GM12878 (cell line): Measurements from ENCODE around the gene ARHGAP5. TPM values are rescaled to one million over a fixed set of nuclear protein-coding genes. Genes with fewer than 3 reads are reported as not detected.

ENCODE experiments used
- ATAC-seq: fragments of 200-7000 bp; cut with Tn5 transposase; 3 replicates; pipeline ENCODE4 v1.9.1; 2020; ENCODE audit warnings: mild to moderate bottlenecking, moderate library complexity
- BruUV-seq: library from RNA; stranded (reverse); fragments of 400-500 nt; replicated peaks from 2 replicates; lab custom pipeline; 2021; lab: Mats Ljungman, UMichigan
- CTCF ChIA-PET: fragments of 300-600 bp; sonication (Branson Sonifier 250); formaldehyde crosslinking; extraction: SDS; loops from one replicate; lab custom pipeline; 2021; ENCODE audit warnings: inconsistent platforms; lab: Yijun Ruan, JAX
- POLR2A ChIA-PET: fragments of 350-600 bp; formaldehyde crosslinking; extraction: SDS; loops from one replicate; lab custom pipeline; 2021; ENCODE audit warnings: inconsistent platforms; lab: Charles Lee
- RAD21 ChIA-PET: fragments of 300-600 bp; sonication (Branson Sonifier 250); formaldehyde crosslinking; loops from one replicate; lab custom pipeline; 2023; ENCODE audit warnings: antibody characterized with exemption; ENCODE audit not compliant: unreplicated experiment; lab: Charles Lee
- SMC1A ChIA-PET: fragments of 300-600 bp; sonication (Branson Sonifier 250); formaldehyde crosslinking; loops from one replicate; lab custom pipeline; 2023; ENCODE audit not compliant: unreplicated experiment, uncharacterized antibody; lab: Charles Lee
- DNase-seq: peaks from one replicate; pipeline ENCODE4 v3.0.0-alpha.2; 2011; ENCODE audit warnings: low read depth, low spot score
- FAIRE-seq: peaks from 3 replicates; lab custom pipeline; 2011; peaks lifted over from hg19 to GRCh38; lab: Jason Lieb, UNC
- H2AFZ ChIP-seq: 2 replicates; pipeline ENCODE4 v1.6.0; 2011; ENCODE audit warnings: low read depth, low read length, control low read depth; ENCODE audit not compliant: control insufficient read depth
- H3K27ac ChIP-seq: 2 replicates; pipeline ENCODE4 v1.5.1; 2011; ENCODE audit warnings: control low read depth; ENCODE audit not compliant: control insufficient read depth, insufficient read depth
- H3K27me3 ChIP-seq, 2 experiments: replicated peaks in 1 of 2; 2 replicates each; pipeline versions ENCODE4 v1.6.0 to v1.6.1; 2011; ENCODE audit warnings: low read length in 1 of 2; ENCODE audit not compliant: control insufficient read depth in 2 of 2, insufficient read depth in 2 of 2
- H3K36me3 ChIP-seq, 2 experiments: 2 replicates each; pipeline ENCODE4 v1.5.1; 2011; ENCODE audit warnings: low read length in 1 of 2; ENCODE audit not compliant: control insufficient read depth in 2 of 2, insufficient read depth in 2 of 2
- H3K4me1 ChIP-seq: 2 replicates; pipeline ENCODE4 v1.6.1; 2011; ENCODE audit warnings: mild to moderate bottlenecking, low read length, moderate library complexity, mixed read lengths; ENCODE audit not compliant: control insufficient read depth, insufficient read depth
- H3K4me2 ChIP-seq: 2 replicates; pipeline ENCODE4 v1.6.0; 2011; ENCODE audit warnings: control low read depth; ENCODE audit not compliant: control insufficient read depth, insufficient read depth
- H3K4me3 ChIP-seq: fragments of 200-600 bp; sonication (generic); 2 replicates; pipeline ENCODE4 v1.5.1; 2016
- H3K79me2 ChIP-seq: 2 replicates; pipeline ENCODE4 v1.6.0; 2011; ENCODE audit warnings: low read length; ENCODE audit not compliant: control insufficient read depth, insufficient read depth
- H3K9ac ChIP-seq: 2 replicates; pipeline ENCODE4 v1.8.0; 2011; ENCODE audit warnings: low read length, control low read depth, mixed read lengths; ENCODE audit not compliant: control insufficient read depth, insufficient read depth
- H3K9me3 ChIP-seq: replicated peaks from 3 replicates; pipeline ENCODE4 v1.5.1; 2011; ENCODE audit warnings: mild to moderate bottlenecking, low read length; ENCODE audit not compliant: control insufficient read depth, insufficient read depth
- H4K20me1 ChIP-seq: 2 replicates; pipeline ENCODE4 v1.6.0; 2011; ENCODE audit not compliant: control insufficient read depth, insufficient read depth
- BRCA1 ChIP-seq: IDR thresholded peaks from 2 replicates; pipeline ENCODE4 v1.6.1; 2011; ENCODE audit warnings: low read depth, low read length, improper control_type of control experiment
- EP300 ChIP-seq, 2 experiments: fragments of 150-350 bp in 1 of 2; IDR thresholded peaks; 2 replicates each; pipeline ENCODE4 v1.6.1; 2011 to 2012; ENCODE audit warnings: low read depth in 2 of 2, low read length in 2 of 2, borderline replicate concordance in 1 of 2, improper control_type of control experiment in 1 of 2, inconsistent platforms in 1 of 2; ENCODE audit not compliant: control insufficient read depth in 1 of 2
- FOXK2 ChIP-seq: fragments of 450-650 bp; IDR thresholded peaks from 2 replicates; pipeline ENCODE4 v1.6.1; 2017; ENCODE audit warnings: mild to moderate bottlenecking, moderate library complexity
- IKZF1 ChIP-seq: fragments of 450-650 bp; conservative IDR thresholded peaks from 2 replicates; pipeline ENCODE4 v1.6.1; 2017; ENCODE audit warnings: antibody characterized with exemption, mild to moderate bottlenecking
- JUND ChIP-seq: IDR thresholded peaks from 2 replicates; pipeline ENCODE4 v1.6.1; 2012; ENCODE audit warnings: low read depth, mild to moderate bottlenecking, low read length, improper control_type of control experiment, moderate library complexity
- KLF5 ChIP-seq: fragments of 450-650 bp; IDR thresholded peaks from 2 replicates; pipeline ENCODE4 v1.6.1; 2014; ENCODE audit warnings: mild to moderate bottlenecking; ENCODE audit not compliant: partially characterized antibody
- RAD51 ChIP-seq: fragments of 450-650 bp; IDR thresholded peaks from 2 replicates; pipeline ENCODE4 v1.6.1; 2016; ENCODE audit warnings: moderate library complexity, mild to moderate bottlenecking, inconsistent platforms
- RB1 ChIP-seq: fragments of 450-650 bp; formaldehyde crosslinking; IDR thresholded peaks from 2 replicates; pipeline ENCODE4 v1.6.1; 2017; ENCODE audit warnings: mild to moderate bottlenecking, borderline replicate concordance
- SIN3A ChIP-seq: IDR thresholded peaks from 2 replicates; pipeline ENCODE4 v1.6.1; 2012; ENCODE audit warnings: low read depth, low read length, improper control_type of control experiment
- SIX5 ChIP-seq: IDR thresholded peaks from 2 replicates; pipeline ENCODE4 v1.6.1; 2011; ENCODE audit warnings: mild to moderate bottlenecking, low read depth, low read length, moderate library complexity; ENCODE audit not compliant: severe bottlenecking
- SMC3 ChIP-seq: IDR thresholded peaks from 2 replicates; pipeline ENCODE4 v1.6.1; 2011; ENCODE audit warnings: low read length, improper control_type of control experiment, borderline replicate concordance
- SUZ12 ChIP-seq: fragments of 200-600 bp; sonication (generic); IDR thresholded peaks from one replicate; pipeline ENCODE4 v1.6.1; 2018; ENCODE audit warnings: antibody characterized with exemption, mild to moderate bottlenecking; ENCODE audit not compliant: unreplicated experiment
- TCF7 ChIP-seq: IDR thresholded peaks from 2 replicates; pipeline ENCODE4 v1.6.1; 2014; ENCODE audit warnings: antibody characterized with exemption, borderline replicate concordance
- ZNF384 ChIP-seq: IDR thresholded peaks from 2 replicates; pipeline ENCODE4 v1.6.1; 2012; ENCODE audit warnings: low read depth, mild to moderate bottlenecking, low read length, improper control_type of control experiment, borderline replicate concordance
- WGBS: methylation state at CpG from one replicate; pipeline ENCODE4 v1.1.6; 2016; ENCODE audit warnings: low lambda C conversion rate; ENCODE audit not compliant: insufficient replicate concordance, insufficient coverage; ENCODE audit errors: missing lambda C conversion rate; 5-methylcytosine and 5-hydroxymethylcytosine counted together
- in situ Hi-C: fragments of 300-500 bp; cut with MboI; formaldehyde crosslinking; loops from 9 replicates; pipeline ENCODE4 v1.14.3; 2018; ENCODE audit warnings: mixed read lengths
- intact Hi-C: fragments of 100-400 bp; cut with micrococcal nuclease; formaldehyde crosslinking; loops from one replicate; pipeline ENCODE4 v1.14.2; 2022; ENCODE audit not compliant: unreplicated experiment
- polyA plus RNA-seq, 11 experiments: library from polyadenylated mRNA; depleted of rRNA in 4 of 11; unstranded in 6 of 11; stranded (reverse) in 5 of 11; fragments of >200 nt; fragmentation: Nextera tagmentation in 4 of 11; fragmentation: Illumina TruSeq in 1 of 11; extraction: Ambion mirVana in 4 of 11; extraction: Trizol in 1 of 11; gene quantifications; 1 replicate in 1 of 11; 2 replicates in 10 of 11; pipeline versions ENCODE4 v1.2.1 to v1.2.3, GENCODE V29; 2011 to 2016; ENCODE audit warnings: inconsistent platforms in 2 of 11, missing spikeins in 2 of 11, low read depth in 1 of 11
- total RNA-seq, 4 experiments: library from RNA; depleted of rRNA in 3 of 4; stranded (reverse); fragments of >200 nt in 3 of 4; fragmentation: Illumina TruSeq in 1 of 4; extraction: Trizol in 1 of 4; gene quantifications; 2 replicates each; pipeline versions ENCODE4 v1.2.1 to v1.2.3, GENCODE V29; 2013 to 2021
- TF ChIP-seq, protein P1 (sequence below): fragments of 450-650 bp; IDR thresholded peaks from 2 replicates; pipeline ENCODE4 v1.6.1; 2017; ENCODE audit warnings: borderline replicate concordance

The ARHGAP5 gene
- total and polyA plus RNA-seq, 10 of the 15 experiments (the other 5 are each of a cell fraction or from before 2014, with no cell fraction given): 0.91 to 19.6 (median 7.2) TPM

- TF ChIP-seq, protein P1, sequence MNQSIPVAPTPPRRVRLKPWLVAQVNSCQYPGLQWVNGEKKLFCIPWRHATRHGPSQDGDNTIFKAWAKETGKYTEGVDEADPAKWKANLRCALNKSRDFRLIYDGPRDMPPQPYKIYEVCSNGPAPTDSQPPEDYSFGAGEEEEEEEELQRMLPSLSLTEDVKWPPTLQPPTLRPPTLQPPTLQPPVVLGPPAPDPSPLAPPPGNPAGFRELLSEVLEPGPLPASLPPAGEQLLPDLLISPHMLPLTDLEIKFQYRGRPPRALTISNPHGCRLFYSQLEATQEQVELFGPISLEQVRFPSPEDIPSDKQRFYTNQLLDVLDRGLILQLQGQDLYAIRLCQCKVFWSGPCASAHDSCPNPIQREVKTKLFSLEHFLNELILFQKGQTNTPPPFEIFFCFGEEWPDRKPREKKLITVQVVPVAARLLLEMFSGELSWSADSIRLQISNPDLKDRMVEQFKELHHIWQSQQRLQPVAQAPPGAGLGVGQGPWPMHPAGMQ: peak; percentile 56
Measured at GRCh38 chr14:32076278-32077080, 625 bp upstream of the ARHGAP5 start (continued).

DNA sequence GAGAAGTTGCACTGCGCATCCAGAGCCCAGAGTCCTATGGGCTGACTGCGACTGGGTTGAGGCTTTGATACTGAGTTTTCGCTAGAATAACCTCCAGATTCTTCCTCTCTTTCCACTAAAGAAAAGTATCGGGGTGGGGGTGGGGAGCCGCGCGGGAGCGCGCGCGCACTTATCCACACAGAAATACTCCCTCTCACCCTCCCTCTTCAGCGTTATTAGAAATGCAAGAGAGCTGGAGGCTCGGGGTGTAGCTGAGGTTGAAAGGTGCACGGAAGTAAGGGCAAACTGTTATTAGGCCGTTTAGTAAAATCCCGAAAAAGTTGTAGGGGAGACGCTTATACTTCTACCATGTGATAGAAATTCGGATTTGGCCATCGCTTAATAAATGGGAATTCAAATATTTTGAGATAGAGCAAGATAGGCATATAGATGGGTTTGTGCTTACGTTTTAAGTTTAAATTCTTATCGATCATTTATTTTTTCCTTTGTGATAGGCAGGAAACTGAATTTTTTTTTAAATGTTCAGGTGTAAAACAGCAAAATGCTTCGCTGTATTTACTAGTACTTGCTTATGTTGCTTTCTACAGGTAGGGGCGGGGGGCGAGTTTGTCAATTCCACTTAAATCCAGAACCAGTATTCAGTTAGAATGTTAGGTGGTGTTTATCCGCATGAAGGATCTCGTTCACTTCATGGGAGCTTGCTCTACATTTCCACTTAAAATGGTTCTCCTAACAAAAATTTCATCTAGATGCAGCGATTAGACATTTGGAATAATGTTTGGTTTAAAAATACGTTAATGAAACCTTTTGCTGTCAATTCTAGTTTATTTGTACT, 1.1 kb downstream of the ARHGAP5 start:
- peak overlapping the region; percentile 71 for H3K27ac ChIP-seq
- H3K27me3 ChIP-seq: no peaks in the 10 kb centered on the region
- no peaks in the 10 kb centered on the region; the same call in 2 of the 3 replicates for H3K9me3 ChIP-seq
- intact Hi-C loops (loop anchor here (10.0 kb wide), 3 partner anchors 397 to 623 kb away; partner anchors contain the start of gene DTD2), in situ Hi-C loops (loop anchor here (5.0 kb wide), 1 partner anchor 124 kb away; the partner anchor contains the start of genes RNU6-7 and RNU6-8)
- no peaks in the 10 kb centered on the region for H4K20me1 ChIP-seq
- no peak for DNase-seq
- RAD21 ChIA-PET: no interaction called here
- H3K9ac ChIP-seq: peak overlapping the region; percentile 86
- SMC1A ChIA-PET: interaction anchor here (0.6 to 1.7 kb wide), 5 partner anchors 121 to 492 kb away, joined by 3 to 7 read pairs (median 4); no protein-coding TSS in a partner anchor
- BruUV-seq: TSS peak; percentile 62
- WGBS: 15% methylated on average over 28 of the region's 28 CpGs
- peak; percentile 19 for ATAC-seq
- peak overlapping the region; percentile 79 for H2AFZ ChIP-seq
- FAIRE-seq: no peak
- H3K79me2 ChIP-seq: peaks cover 4% of the 10 kb centered on the region
- POLR2A ChIA-PET: interaction anchor here (0.6 to 1.2 kb wide), 4 partner anchors 122 to 585 kb away, joined by 3 to 5 read pairs (median 4); no protein-coding TSS in a partner anchor
- no peaks in the 10 kb centered on the region for H3K36me3 ChIP-seq
- CTCF ChIA-PET: interaction anchor here (0.6 to 1.4 kb wide), 5 partner anchors 122 to 177 kb away, joined by 3 to 4 read pairs (median 3); partner anchors contain the start of gene RNU6-8
- H3K4me3 ChIP-seq: peak overlapping the region; percentile 70
- peaks cover 15% of the 10 kb centered on the region for H3K4me1 ChIP-seq
- H3K4me2 ChIP-seq: peak overlapping the region; percentile 46
- TF ChIP-seq SMC3 (no peak), IKZF1 (no peak), SIN3A (peak; percentile 10; the same call in 1 of the 2 replicates), SUZ12 (no peak), BRCA1 (no peak), ZNF384 (no peak), FOXK2 (peak; percentile 37; the same call in 1 of the 2 replicates), EP300 (IDR thresholded peaks at IDR 0.05; ENCODE audit: borderline replicate concordance in 1 of 2, control insufficient read depth in 1 of 2, low read depth in 2 of 2, low read length in 2 of 2) (no peak), SIX5 (no peak), TCF7 (no peak), RAD51 (no peak), JUND (no peak), RB1 (0 out of 2 replicates have a peak, but pooled peaks have one; percentile 26), KLF5 (no peak)
